ENCODE data around the gene FXN.
A peak's percentile ranks its signal among the peaks of the same experiment; 100 is the strongest.

FXN gene

DNA sequence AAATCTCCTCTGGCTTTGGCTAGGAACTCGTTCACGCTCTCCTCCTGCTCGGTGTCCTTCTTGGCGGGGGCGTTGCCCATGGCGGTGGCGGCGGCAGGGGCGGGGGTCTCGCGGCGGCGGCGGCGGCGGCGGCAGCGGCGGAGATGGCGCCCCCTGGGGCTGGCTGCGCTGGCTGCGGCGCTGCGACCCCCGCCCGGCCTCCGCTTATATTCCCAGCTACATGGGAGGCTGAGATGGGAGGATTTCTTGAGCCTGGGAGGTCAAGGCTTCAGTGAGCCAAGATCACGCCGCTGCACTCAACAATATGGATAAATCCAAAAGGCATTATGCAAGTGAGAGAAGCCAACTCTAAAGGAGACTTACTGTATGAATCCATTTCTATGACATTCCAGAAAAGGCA is 21.5 kb upstream of the FXN start, which contains the start of gene PRKACG:
Gene PRKACG (minus strand): TSS at position 101 of the 400 bp plus-strand sequence. CDS start 21 bp downstream, at position 80.
- no peak for TF ChIP-seq ZNF274 (IDR thresholded peaks at IDR 0.05; ENCODE audit: low read depth, low read length)
- no peak within 1 kb of the TSS for H3K4me3 ChIP-seq (ENCODE audit: low read length)

DNA sequence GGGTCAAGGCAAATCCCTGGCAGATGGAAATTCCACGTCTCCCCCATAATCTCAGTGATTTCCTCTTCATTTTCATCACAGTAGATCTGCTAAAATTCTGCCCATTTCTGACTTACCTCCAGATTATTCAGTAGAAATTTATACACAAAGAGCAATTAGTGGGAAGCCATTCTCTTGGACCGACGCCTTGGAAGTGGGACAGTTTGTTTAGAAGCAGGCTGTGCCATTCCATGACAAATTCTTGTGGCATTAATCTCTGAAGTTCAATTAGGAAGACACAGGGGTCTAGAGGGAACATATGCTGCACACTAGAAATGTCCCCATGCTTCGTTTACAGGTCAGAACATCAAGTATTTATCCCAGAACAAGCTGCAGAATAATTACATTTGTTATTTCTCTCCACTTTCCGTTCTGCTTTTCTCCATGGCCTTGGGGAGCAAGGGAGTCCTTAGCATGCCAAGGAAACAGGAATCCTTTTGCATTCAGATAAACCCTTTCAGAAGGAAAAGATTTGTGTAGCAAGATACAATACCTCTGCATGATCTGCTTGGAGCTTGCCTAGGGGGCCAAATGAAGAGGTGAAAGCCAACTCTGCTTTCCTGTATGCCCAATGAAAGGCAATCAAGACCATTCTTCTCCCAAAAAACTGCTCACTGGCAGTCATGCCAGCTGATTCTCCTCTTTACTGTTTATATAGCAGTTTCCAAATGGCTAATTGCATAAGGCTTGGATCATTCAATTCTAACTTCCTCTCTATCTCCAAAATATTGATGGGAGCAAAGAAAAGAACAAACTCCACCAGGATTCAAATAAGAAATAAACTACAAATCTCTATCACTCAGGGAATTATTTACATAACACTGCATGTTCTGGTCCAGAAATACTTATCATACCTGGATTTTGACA is 19.1 kb upstream of the FXN start:
- no peak overlapping the region for H3K4me3 ChIP-seq (ENCODE audit: low read length)
- no peak for TF ChIP-seq ZNF274 (IDR thresholded peaks at IDR 0.05; ENCODE audit: low read depth, low read length)

DNA sequence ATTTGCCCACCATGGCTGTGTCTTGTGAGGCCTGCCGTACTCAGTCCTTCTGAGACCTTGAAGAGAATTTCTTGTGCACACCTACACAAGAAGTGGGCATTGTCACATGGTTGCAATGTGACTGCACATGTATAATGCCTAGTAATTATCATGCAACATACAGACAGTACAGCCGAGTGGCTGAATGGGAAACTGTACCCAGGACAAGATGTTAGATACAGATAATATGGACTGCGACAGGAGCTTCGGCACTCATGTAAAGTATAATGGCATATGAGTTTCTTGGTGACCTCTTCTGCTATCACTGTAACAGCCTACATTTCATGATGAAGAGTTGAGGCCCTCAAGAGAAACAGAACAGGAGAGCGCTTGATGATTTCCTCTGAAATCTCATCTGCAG is 16.8 kb upstream of the FXN start:
- no peak for TF ChIP-seq ZNF274 (IDR thresholded peaks at IDR 0.05; ENCODE audit: low read depth, low read length)
- H3K4me3 ChIP-seq (ENCODE audit: low read length): no peak overlapping the region

DNA sequence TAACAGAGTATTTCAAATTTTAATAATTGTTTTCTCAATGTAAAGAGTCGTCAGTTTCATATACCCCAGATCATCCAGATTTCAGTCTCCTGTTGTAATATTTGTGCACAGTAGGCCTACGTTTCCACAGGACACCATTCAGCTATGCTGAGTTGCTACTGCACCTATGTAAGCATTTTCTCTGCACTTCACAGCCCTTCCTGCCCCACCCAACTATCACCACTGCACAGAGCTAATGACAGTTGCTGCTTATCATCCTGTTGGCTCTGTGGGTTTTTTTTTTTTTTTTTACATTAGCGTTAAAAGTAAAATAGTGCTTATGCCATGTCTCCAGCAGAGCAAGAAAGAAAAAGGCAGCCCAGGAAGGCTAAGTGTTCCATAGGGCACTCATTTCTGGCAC is 15.7 kb upstream of the FXN start:
- no peak overlapping the region for H3K4me3 ChIP-seq (ENCODE audit: low read length)
- TF ChIP-seq ZNF274 (IDR thresholded peaks at IDR 0.05; ENCODE audit: low read depth, low read length): no peak

DNA sequence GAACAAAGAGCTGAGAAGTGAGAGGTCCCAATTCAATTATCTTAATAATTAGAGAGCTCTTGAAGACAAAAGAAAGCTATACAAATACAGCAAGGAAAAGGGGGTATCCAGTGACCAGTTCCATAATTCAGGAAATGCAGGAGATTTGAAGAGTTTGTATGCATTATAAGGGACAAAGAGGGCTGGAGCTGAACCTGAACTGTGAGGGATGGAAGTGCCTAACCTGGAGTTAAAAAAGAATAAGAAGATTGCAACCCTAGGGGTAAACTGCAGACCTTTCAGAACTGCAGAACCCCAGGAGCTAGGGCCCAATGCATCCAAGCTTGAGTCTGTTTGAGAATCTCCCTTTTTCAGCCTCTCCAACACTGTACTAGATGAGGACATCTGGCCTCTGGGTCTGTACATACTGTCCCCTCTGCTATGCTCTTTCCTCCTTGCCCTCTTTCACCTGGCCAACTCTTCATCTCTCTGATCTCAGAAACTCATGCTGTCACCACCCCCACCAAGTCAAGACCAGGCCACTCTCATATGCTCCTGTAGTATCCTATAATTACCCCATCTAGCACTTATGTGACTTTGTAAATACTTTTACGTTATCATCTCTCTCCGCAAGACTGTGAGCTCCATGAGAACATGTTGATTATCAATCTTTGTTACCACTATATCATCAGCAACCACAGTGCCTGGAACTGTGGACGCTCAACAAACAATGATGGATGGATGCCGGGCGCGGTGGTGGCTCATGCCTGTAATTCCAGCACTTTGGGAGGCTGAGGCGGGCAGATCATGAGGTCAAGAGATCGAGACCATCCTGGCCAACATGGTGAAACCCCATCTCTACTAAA is 15.0 kb upstream of the FXN start:
- H3K4me3 ChIP-seq (ENCODE audit: low read length): no peak overlapping the region
- no peak for TF ChIP-seq ZNF274 (IDR thresholded peaks at IDR 0.05; ENCODE audit: low read depth, low read length)

DNA sequence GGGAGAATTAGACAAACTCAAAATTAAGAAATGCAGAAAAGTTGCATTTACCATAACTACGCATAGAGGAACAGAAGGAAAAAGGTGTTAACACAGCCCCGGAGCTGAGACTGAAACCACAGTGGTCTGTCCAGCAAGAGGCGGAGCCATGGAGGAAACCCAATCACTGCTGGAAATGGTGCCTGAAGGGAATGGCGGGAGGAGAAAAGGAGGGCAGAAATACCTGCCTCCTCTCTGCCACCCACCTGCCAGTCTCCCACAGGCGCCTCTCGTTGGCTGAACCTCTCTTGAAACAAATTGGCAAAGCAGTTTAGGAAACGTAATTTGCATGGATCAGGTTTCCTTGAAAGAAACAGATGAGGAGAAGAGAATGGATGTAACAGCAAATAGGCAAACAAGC is 11.9 kb upstream of the FXN start:
- TF ChIP-seq ZNF274 (IDR thresholded peaks at IDR 0.05; ENCODE audit: low read depth, low read length): no peak
- H3K4me3 ChIP-seq (ENCODE audit: low read length): no peak overlapping the region

DNA sequence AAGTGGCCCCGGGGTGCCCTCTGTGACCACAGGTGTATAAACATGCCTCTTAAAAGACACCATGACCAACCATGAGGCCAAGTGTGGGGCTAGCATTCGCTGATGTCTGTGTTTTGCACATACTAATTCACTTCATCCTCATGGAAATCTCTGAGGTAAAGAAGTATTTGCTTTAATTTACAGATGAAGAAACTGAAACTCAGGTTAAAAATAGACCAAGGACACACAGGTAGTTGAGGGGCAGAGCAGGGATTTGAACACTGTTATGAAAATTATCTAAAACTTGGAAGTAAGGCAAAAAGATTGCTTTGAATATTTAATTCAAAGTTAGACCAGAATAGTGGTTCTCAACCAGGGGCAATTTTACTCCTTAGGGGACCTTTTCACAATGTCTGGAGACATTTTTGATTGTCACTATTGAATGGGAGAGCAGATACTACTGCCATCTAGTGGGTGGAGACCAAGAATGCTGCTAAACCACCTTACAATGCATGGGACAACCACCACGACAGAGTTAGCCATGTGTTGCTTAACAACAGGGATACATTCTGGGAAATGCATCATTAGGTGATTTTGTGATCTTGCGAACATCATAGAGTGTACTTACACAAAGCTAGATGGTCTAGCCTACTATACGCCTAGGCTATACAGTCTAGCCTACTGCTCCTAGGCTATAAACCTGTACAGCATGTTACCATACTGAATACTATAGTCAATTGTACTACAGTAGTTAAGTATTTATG is 8.0 kb upstream of the FXN start:
- H3K4me3 ChIP-seq (ENCODE audit: low read length): no peak overlapping the region
- no peak for TF ChIP-seq ZNF274 (IDR thresholded peaks at IDR 0.05; ENCODE audit: low read depth, low read length)

DNA sequence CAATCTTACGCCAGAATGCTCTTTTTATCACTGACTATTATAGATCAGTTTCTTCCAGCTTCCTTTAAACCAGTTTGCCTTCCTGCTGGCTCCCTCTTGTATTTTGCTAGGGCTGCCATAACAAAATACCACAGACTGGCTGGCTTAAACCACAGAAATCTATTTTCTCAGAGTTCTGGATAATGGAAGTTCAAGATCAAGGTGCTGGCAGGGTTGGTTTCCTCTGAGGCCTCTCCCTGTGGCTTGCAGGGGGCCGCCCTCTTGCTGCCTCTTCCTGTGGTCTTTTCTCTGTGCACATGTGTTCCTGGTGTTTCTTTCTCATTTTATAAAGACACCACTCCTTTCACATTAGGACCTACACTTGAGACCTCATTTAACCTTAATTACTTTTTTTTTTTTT is 6.8 kb upstream of the FXN start:
- no peak overlapping the region for H3K4me3 ChIP-seq (ENCODE audit: low read length)
- TF ChIP-seq ZNF274 (IDR thresholded peaks at IDR 0.05; ENCODE audit: low read depth, low read length): no peak

DNA sequence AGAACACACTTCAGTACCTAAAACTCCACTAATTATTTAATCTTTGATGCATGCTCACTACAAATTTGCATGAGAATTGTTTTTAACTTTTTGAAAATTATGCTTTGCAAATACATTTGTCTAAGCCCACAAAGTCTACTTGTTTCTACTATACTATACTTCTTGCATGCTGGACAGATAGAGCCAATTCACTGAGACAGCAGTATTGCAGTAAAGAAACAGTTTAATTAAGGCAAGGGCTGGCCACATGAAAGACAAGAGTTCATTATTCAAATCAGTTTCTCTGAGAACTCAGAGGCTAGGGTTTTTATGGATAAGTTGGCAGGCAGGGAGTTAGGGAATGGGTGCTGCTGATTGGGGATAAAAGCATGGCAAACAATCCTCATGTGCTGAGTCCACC is 6.0 kb upstream of the FXN start:
- no peak for TF ChIP-seq ZNF274 (IDR thresholded peaks at IDR 0.05; ENCODE audit: low read depth, low read length)
- no peak overlapping the region for H3K4me3 ChIP-seq (ENCODE audit: low read length)

DNA sequence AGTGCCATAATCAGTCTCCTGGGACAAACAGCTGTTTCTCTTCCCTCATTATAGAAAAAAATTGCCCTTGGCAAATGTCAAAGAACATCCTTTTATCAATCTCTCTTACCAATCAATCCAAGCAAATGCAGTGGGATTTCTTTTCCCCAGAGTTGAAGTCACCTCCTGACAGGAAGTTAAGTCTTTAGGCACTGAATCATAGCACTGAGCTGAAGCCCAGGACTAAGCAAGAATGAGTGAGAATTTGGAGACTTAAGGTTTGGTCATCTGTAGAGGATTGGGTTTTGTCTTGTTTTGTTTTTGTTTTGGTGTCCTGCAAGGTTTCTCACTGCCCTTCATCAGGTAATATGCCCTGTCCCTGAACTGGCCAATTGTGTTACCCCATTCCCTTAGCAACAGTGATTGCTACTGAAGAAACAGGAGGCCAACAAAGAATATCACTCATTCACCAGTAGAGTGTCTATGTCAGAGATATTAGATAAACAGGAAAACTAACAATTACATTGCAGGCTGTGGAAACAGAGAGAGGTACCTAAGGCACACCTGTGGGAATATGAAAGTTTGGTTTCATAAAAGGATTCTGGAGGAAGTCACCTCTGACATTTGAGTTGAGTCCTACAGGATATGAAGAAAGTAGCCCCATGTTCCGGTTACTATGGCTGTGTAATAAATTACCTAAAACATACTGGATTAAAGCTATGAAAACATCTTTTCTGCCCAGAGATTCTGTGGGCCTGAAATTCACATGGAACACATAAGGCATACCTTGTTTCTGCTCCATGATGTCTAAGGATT is 4.5 kb upstream of the FXN start:
- H3K4me3 ChIP-seq (ENCODE audit: low read length): no peak overlapping the region
- TF ChIP-seq ZNF274 (IDR thresholded peaks at IDR 0.05; ENCODE audit: low read depth, low read length): no peak

DNA sequence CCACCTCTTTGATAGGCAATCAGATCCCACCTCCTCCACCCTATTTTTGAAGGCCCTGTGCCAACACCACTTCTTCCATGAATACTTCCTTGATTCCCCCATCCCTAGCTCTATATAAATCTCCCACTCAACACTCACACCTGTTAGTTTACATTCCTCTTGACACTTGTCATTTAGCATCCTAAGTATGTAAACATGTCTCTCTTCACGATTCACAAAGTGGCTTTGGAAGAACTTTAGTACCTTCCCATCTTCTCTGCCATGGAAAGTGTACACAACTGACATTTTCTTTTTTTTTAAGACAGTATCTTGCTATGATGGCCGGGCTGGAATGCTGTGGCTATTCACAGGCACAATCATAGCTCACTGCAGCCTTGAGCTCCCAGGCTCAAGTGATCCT is 1.5 kb upstream of the FXN start:
- TF ChIP-seq ZNF274 (IDR thresholded peaks at IDR 0.05; ENCODE audit: low read depth, low read length): no peak
- H3K4me3 ChIP-seq (ENCODE audit: low read length): no peak overlapping the region

DNA sequence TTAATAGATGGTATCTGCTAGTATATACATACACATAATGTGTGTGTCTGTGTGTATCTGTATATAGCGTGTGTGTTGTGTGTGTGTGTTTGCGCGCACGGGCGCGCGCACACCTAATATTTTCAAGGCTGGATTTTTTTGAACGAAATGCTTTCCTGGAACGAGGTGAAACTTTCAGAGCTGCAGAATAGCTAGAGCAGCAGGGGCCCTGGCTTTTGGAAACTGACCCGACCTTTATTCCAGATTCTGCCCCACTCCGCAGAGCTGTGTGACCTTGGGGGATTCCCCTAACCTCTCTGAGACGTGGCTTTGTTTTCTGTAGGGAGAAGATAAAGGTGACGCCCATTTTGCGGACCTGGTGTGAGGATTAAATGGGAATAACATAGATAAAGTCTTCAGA is 757 bp downstream of the FXN start:
- peak overlapping the region; percentile 91 for H3K4me3 ChIP-seq (ENCODE audit: low read length)
- TF ChIP-seq ZNF274 (IDR thresholded peaks at IDR 0.05; ENCODE audit: low read depth, low read length): no peak

DNA sequence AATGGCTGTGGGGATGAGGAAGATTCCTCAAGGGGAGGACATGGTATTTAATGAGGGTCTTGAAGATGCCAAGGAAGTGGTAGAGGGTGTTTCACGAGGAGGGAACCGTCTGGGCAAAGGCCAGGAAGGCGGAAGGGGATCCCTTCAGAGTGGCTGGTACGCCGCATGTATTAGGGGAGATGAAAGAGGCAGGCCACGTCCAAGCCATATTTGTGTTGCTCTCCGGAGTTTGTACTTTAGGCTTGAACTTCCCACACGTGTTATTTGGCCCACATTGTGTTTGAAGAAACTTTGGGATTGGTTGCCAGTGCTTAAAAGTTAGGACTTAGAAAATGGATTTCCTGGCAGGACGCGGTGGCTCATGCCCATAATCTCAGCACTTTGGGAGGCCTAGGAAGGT is 1.2 kb downstream of the FXN start:
- peak overlapping the region; percentile 91; the same call in 1 of the 2 replicates for H3K4me3 ChIP-seq (ENCODE audit: low read length)
- no peak for TF ChIP-seq ZNF274 (IDR thresholded peaks at IDR 0.05; ENCODE audit: low read depth, low read length)

Data from GM08714 (cell line).